GM12878 (cell line): ENCODE measurements around the gene PPP6R1.

Source experiments
- EP300 ChIP-seq, 2 experiments: fragments of 150-350 bp in 1 of 2; IDR thresholded peaks; 2 replicates each; pipeline ENCODE4 v1.6.1; 2011 to 2012; ENCODE audit warnings: low read depth in 2 of 2, low read length in 2 of 2, borderline replicate concordance in 1 of 2, improper control_type of control experiment in 1 of 2, inconsistent platforms in 1 of 2; ENCODE audit not compliant: control insufficient read depth in 1 of 2
- TF ChIP-seq, protein P1 (sequence below), 3 experiments: IDR thresholded peaks in 2 of 3; conservative IDR thresholded peaks in 1 of 3; 2 replicates each; pipeline ENCODE4 v1.5.1; 2011; ENCODE audit warnings: low read depth in 3 of 3, low read length in 3 of 3, mild to moderate bottlenecking in 3 of 3, control low read depth in 2 of 3, moderate library complexity in 2 of 3, inconsistent platforms in 1 of 3, mixed read lengths in 1 of 3; ENCODE audit not compliant: control insufficient read depth in 2 of 3, insufficient read depth in 1 of 3; ENCODE audit errors: extremely low read depth in 1 of 3

DNA sequence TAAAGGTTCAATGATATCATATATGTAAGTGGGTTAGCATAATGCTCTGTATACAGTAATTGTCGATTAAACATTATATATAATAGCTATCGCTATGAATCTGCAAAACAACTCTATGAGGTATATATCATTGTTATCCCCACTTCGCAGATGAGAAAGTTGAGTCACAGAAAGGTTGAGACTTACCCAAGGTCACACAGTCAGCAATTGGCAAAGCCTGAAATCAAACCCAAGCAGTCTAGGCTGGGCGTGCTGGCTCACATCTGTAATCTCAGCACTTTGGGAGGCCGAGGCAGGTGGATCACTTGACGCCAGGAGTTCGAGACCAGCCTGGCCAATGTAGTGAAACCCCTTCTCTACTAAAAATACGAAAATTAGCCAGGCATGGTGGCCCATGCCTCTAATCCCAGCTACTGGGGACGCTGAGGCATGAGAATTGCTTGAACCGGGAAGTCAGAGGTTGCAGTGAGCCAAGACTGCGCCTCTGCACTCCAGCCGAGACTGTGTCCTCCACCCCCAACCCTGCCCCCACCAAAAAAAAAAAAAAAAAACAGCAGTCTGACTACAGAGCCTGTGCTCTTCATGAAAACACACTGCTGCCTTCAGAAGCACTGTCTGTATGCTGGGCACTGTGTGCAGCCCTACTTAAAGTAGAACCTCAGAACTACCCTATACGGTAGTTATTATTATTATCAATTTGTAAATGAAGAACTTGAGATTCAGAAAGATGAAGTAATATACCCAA, 19.7 kb upstream of the PPP6R1 start:
- TF ChIP-seq EP300 (IDR thresholded peaks at IDR 0.05; ENCODE audit: borderline replicate concordance in 1 of 2, control insufficient read depth in 1 of 2, low read depth in 2 of 2, low read length in 2 of 2), result no peak
- TF ChIP-seq, protein P1, sequence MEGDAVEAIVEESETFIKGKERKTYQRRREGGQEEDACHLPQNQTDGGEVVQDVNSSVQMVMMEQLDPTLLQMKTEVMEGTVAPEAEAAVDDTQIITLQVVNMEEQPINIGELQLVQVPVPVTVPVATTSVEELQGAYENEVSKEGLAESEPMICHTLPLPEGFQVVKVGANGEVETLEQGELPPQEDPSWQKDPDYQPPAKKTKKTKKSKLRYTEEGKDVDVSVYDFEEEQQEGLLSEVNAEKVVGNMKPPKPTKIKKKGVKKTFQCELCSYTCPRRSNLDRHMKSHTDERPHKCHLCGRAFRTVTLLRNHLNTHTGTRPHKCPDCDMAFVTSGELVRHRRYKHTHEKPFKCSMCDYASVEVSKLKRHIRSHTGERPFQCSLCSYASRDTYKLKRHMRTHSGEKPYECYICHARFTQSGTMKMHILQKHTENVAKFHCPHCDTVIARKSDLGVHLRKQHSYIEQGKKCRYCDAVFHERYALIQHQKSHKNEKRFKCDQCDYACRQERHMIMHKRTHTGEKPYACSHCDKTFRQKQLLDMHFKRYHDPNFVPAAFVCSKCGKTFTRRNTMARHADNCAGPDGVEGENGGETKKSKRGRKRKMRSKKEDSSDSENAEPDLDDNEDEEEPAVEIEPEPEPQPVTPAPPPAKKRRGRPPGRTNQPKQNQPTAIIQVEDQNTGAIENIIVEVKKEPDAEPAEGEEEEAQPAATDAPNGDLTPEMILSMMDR (IDR thresholded peaks at IDR 0.05 in 2 of 3, conservative IDR thresholded peaks at IDR 0.05 in 1 of 3; ENCODE audit: control insufficient read depth in 2 of 3, extremely low read depth in 1 of 3, insufficient read depth in 1 of 3, low read depth in 3 of 3, low read length in 3 of 3), result no peak
